ENCODE measurements around the gene THSD4. TPM values are rescaled to one million over a fixed set of nuclear protein-coding genes. Genes with fewer than 3 reads are reported as not detected.

The THSD4 gene
- total RNA-seq, 4 donors from 2014 or later: 16.6 to 25.3 (median 24.1) TPM

DNA sequence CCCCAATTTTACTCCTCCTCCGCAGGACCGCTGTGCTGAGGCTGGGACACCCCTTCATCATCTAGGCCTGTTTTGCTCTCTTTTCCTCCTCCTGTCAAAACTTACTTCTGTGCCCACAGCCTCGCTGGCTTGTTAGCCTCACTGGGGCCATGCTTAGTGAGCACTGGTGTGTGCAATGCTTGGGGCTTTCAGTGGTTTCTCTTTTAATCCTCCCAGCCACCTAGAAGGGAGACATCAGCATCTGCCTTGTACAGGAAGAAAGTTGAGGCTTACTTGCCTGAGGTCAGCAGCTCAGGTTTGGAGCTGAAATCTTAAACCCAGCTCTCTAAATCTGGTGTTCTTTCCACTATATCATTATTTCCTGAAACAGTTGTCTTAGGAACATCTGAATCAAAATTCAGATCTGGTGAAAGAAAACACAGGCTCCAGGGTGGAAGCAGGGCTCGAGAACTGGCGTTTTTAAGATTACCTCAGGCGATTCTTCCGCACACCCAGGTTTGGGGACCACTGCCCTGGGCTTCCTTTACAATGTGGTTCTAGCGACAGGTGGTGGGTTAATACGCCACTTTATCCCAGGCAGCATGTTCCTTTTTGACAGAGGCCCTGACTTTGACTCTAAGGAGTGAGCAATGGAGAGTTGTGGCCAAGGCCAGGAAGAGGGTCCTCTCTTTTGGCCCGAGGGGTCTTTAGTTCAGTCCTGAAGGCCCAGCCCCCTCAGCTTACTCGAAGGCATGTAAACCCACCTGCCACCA lies 3.8 kb downstream of the THSD4 start:
- no peaks in the 10 kb centered on the region for H3K36me3 ChIP-seq
- peaks cover 5% of the 10 kb centered on the region for H3K27me3 ChIP-seq
- H3K27ac ChIP-seq: no peak overlapping the region
- WGBS: 87% methylated on average over 7 of the region's 11 CpGs
- DNase-seq (ENCODE audit: low spot score in 2 of 2): no peak
- H3K9me3 ChIP-seq: no peaks in the 10 kb centered on the region
- TF ChIP-seq POLR2AphosphoS5 (IDR thresholded peaks at IDR 0.05) (no peak), EP300 (IDR thresholded peaks at IDR 0.05) (no peak), POLR2A (IDR thresholded peaks at IDR 0.05) (no peak)
- TF ChIP-seq, protein P1, sequence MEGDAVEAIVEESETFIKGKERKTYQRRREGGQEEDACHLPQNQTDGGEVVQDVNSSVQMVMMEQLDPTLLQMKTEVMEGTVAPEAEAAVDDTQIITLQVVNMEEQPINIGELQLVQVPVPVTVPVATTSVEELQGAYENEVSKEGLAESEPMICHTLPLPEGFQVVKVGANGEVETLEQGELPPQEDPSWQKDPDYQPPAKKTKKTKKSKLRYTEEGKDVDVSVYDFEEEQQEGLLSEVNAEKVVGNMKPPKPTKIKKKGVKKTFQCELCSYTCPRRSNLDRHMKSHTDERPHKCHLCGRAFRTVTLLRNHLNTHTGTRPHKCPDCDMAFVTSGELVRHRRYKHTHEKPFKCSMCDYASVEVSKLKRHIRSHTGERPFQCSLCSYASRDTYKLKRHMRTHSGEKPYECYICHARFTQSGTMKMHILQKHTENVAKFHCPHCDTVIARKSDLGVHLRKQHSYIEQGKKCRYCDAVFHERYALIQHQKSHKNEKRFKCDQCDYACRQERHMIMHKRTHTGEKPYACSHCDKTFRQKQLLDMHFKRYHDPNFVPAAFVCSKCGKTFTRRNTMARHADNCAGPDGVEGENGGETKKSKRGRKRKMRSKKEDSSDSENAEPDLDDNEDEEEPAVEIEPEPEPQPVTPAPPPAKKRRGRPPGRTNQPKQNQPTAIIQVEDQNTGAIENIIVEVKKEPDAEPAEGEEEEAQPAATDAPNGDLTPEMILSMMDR (IDR thresholded peaks at IDR 0.05): no peak
- no peak overlapping the region for H3K4me3 ChIP-seq
- peaks cover 17% of the 10 kb centered on the region for H3K4me1 ChIP-seq

DNA sequence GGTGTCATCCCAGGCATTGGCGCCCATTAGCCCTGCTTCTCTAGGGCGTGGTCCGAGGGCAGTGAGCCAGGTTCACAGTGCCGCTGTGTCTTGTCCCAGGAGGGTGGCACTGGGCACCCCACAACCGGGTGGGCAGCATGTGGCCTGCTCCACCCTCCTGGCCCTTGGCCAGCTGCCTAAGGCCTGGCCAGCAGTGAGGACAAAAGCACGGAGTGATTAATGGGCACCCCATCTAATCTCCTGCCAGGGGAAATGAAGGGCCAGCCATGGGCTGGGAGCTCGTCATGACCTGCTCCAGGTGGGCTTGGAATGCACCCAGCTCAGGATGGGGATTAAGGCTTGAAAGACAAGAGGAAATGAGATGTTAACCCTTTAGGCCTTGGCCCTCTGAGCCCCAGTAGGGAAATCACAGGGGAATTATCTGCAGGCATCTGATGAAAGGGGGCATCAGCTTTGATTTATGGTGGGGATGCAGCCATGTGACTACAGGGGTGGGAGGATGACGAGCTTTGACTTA lies 5.2 kb downstream of the THSD4 start:
- Histone ChIP-seq H3K36me3 (no peaks in the 10 kb centered on the region), H3K27me3 (peaks cover 3% of the 10 kb centered on the region), H3K27ac (no peak overlapping the region), H3K4me3 (no peak overlapping the region), H3K9me3 (no peaks in the 10 kb centered on the region), H3K4me1 (peaks cover 11% of the 10 kb centered on the region)
- no peak for TF ChIP-seq POLR2A (IDR thresholded peaks at IDR 0.05)
- no peak for TF ChIP-seq POLR2AphosphoS5 (IDR thresholded peaks at IDR 0.05)
- TF ChIP-seq EP300 (IDR thresholded peaks at IDR 0.05): no peak
- TF ChIP-seq, protein P1 (IDR thresholded peaks at IDR 0.05): no peak
- DNase-seq (ENCODE audit: low spot score in 2 of 2): no peak
- WGBS: 78% methylated on average over 8 of the region's 8 CpGs

DNA sequence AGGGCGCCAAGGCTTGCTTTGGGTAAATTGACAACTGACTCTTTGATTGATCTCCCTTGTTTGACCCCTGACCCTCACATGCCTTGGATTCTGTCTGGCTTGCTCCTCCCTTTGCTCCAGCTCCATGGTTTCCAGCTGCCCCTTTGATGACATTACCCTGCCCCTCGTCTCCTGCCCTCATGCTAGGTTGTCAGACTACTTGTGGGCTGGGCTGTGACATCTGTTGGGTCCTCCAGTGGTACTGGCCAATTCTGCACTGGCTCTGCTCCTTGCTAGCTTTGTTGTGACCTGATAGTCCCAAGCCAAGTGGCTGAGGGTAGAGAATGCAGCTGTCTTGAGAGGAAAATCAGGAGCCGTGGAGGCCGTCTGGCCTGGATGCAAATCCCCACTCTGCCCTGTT lies 6.2 kb downstream of the THSD4 start:
- Histone ChIP-seq H3K4me3 (no peak overlapping the region), H3K27ac (no peak overlapping the region), H3K9me3 (no peaks in the 10 kb centered on the region), H3K27me3 (peaks cover 3% of the 10 kb centered on the region), H3K4me1 (peaks cover 6% of the 10 kb centered on the region), H3K36me3 (no peaks in the 10 kb centered on the region)
- TF ChIP-seq EP300 (IDR thresholded peaks at IDR 0.05) (no peak), POLR2AphosphoS5 (IDR thresholded peaks at IDR 0.05) (no peak), POLR2A (IDR thresholded peaks at IDR 0.05) (no peak)
- TF ChIP-seq, protein P1 (IDR thresholded peaks at IDR 0.05): no peak
- DNase-seq (ENCODE audit: low spot score in 2 of 2): no peak
- 98% methylated on average over 3 of the region's 4 CpGs for WGBS

DNA sequence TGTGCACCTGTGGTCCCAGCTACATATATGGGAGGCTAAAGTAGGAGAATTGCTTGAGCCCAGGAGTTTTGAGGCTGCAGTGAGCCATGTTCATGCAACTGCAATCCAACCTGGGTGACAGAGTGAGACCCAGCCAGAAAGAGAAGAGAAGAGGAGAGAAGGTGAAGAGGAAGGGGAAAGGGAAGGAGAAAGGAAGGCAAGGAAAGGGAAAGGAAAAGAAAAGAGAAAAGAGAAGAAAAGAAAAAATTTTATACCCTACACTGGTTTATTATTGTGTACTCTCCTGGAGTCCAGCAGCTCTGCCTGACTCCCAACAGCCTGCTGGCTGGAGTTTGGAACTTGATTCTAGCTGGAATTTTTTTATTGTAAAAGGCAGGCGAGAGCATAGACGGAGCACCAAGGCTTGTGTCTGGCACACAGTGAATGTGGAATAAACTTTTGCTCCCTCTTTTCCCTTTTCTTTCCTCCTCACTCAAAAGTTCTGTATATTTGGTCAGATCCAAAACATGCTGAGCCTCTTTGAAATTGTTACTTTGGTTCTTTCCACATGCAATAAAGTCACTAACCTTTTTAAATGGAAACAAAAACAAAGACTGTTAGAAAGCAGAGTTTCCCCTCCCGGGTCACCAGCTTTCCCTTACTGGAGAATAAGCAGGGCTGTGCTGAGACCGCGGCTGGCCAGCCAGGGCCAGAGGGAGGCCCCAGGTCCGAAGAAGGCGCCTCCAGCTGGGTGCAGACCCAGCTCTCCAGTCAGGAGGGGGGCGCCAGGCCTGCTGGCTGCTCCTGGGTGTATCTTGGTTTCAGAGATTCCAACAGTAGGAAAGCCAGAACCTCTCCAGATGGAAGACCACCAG lies 9.9 kb downstream of the THSD4 start:
- Histone ChIP-seq H3K4me3 (no peak overlapping the region), H3K36me3 (no peaks in the 10 kb centered on the region), H3K9me3 (no peaks in the 10 kb centered on the region), H3K27me3 (peaks cover 2% of the 10 kb centered on the region), H3K27ac (no peak overlapping the region), H3K4me1 (no peaks in the 10 kb centered on the region)
- no peak for DNase-seq (ENCODE audit: low spot score in 2 of 2)
- WGBS: 78% methylated on average over 8 of the region's 8 CpGs
- TF ChIP-seq POLR2A (IDR thresholded peaks at IDR 0.05): no peak

DNA sequence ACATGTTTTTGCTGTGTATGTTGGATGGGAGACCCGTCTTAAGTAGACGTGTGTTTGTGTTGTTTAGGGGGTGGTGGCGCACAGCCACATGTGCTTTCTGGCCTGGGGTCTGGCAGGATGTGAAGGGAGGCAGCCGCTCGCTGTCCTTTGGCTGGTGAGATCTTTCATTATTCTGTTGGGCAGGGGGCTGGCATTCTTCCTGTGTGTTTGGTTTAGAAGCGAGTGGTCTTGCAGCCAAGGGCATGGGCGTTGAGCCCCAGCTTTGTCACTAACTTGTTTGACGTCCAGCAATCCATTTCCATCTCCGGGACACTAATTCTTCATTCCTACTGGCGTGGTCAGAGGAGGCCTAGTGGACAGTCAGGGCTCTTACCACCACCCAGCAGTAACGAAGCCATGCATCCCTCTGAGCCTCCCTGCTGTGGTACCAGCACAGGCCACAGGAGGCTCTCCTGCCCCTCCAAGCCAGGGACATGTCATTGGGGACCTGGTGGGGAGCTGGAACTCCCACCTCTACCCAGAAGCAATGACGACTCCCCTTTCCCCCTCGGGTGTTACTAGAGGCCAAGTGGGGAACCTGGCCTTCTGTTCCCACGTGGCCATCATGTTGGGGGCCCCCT lies 10.7 kb downstream of the THSD4 start:
- no peaks in the 10 kb centered on the region for H3K9me3 ChIP-seq
- 90% methylated on average over 12 of the region's 14 CpGs for WGBS
- H3K27me3 ChIP-seq: no peaks in the 10 kb centered on the region
- no peaks in the 10 kb centered on the region for H3K4me1 ChIP-seq
- H3K36me3 ChIP-seq: no peaks in the 10 kb centered on the region
- DNase-seq (ENCODE audit: low spot score in 2 of 2): no peak
- no peak overlapping the region for H3K4me3 ChIP-seq
- no peak overlapping the region for H3K27ac ChIP-seq
- TF ChIP-seq, protein P1 (IDR thresholded peaks at IDR 0.05): peak in 1 of 2 donors; percentile 13
- TF ChIP-seq POLR2AphosphoS5 (IDR thresholded peaks at IDR 0.05): no peak

Data from suprapubic skin (tissue), 4 donors.